Bronchial epithelial cell (primary cell): ENCODE results near the gene SPOCK2. TPM values are rescaled to one million over a fixed set of nuclear protein-coding genes. Genes with fewer than 3 reads are reported as not detected.
"Not testable (repeated sequence)": the region's sequence is repeated elsewhere in the genome, so short reads cannot be mapped to it uniquely, and the experiment has no call there.

Source experiments
- DNase-seq: peaks from one replicate; pipeline ENCODE4 v3.0.0-alpha.2; 2010; ENCODE audit warnings: low read depth
- FAIRE-seq: peaks from 2 replicates; lab custom pipeline; 2011; peaks lifted over from hg19 to GRCh38; lab: Jason Lieb, UNC
- H3K27me3 ChIP-seq: 2 replicates; pipeline ENCODE4 v1.5.1; 2011; ENCODE audit warnings: low read length; ENCODE audit not compliant: control insufficient read depth, insufficient read depth
- H3K36me3 ChIP-seq: 2 replicates; pipeline ENCODE4 v1.5.1; 2011; ENCODE audit warnings: low read length; ENCODE audit not compliant: control insufficient read depth, insufficient read depth
- H3K4me3 ChIP-seq: 2 replicates; pipeline ENCODE4 v1.5.1; 2011; ENCODE audit warnings: mild to moderate bottlenecking, low read depth, low read length, control low read depth
- CTCF ChIP-seq: IDR thresholded peaks from 2 replicates; pipeline ENCODE4 v1.5.1; 2011; ENCODE audit warnings: mild to moderate bottlenecking, moderate library complexity, low read length, control low read depth, inconsistent platforms; ENCODE audit not compliant: insufficient read depth, severe bottlenecking
- total RNA-seq: library from RNA; depleted of rRNA; stranded (reverse); fragments of >200 nt; gene quantifications from 2 replicates; pipeline ENCODE4 v1.2.1, GENCODE V29; 2014

SPOCK2 gene
- total RNA-seq, 1 donor from 2014 or later = 0.26 TPM

GRCh38 chr10:72037811-72038210 lies 50.5 kb downstream of the SPOCK2 start:
- Histone ChIP-seq H3K27me3 (no peaks in the 10 kb centered on the region), H3K4me3 (no peak overlapping the region), H3K36me3 (no peaks in the 10 kb centered on the region)
- FAIRE-seq (no peak), DNase-seq (no peak)
- no peak for TF ChIP-seq CTCF

GRCh38 chr10:72037266-72037665 lies 51.1 kb downstream of the SPOCK2 start:
- no peaks in the 10 kb centered on the region for H3K36me3 ChIP-seq
- no peak overlapping the region for H3K4me3 ChIP-seq
- no peak for FAIRE-seq
- no peaks in the 10 kb centered on the region for H3K27me3 ChIP-seq
- TF ChIP-seq CTCF = no peak
- DNase-seq = no peak

GRCh38 chr10:72035252-72035887 lies 53.0 kb downstream of the SPOCK2 start:
- no peak for FAIRE-seq

GRCh38 chr10:72034761-72035160 lies 53.6 kb downstream of the SPOCK2 start:
- H3K4me3 ChIP-seq = no peak overlapping the region
- FAIRE-seq = no peak

More at GRCh38 chr10:72035252-72035887, 53.0 kb downstream of the SPOCK2 start:
- H3K4me3 ChIP-seq = no peak overlapping the region
- no peaks in the 10 kb centered on the region for H3K36me3 ChIP-seq
- TF ChIP-seq CTCF = no peak
- DNase-seq = no peak
- no peaks in the 10 kb centered on the region for H3K27me3 ChIP-seq

GRCh38 chr10:72034040-72034499 lies 54.3 kb downstream of the SPOCK2 start:
- no peak for FAIRE-seq
- Histone ChIP-seq H3K4me3 (no peak overlapping the region), H3K36me3 (no peaks in the 10 kb centered on the region), H3K27me3 (no peaks in the 10 kb centered on the region)
- TF ChIP-seq CTCF = no peak
- no peak for DNase-seq

More at GRCh38 chr10:72034761-72035160, 53.6 kb downstream of the SPOCK2 start:
- Histone ChIP-seq H3K36me3 (no peaks in the 10 kb centered on the region), H3K27me3 (no peaks in the 10 kb centered on the region)
- no peak for TF ChIP-seq CTCF
- DNase-seq = no peak

GRCh38 chr10:72032409-72033162 lies 55.8 kb downstream of the SPOCK2 start:
- H3K27me3 ChIP-seq = not testable (repeated sequence)

More at GRCh38 chr10:72032409-72033162, 55.8 kb downstream of the SPOCK2 start:
- not testable (repeated sequence) for FAIRE-seq, H3K36me3 ChIP-seq, H3K4me3 ChIP-seq
- peak; percentile 13 for DNase-seq
